ENCODE data around the gene MSI2.

The MSI2 gene

GRCh38 chr17:57365420-57365819, 109.1 kb downstream of the MSI2 start:
- no peak for DNase-seq (ENCODE audit: low read depth in 3 of 3, low spot score in 1 of 3)

- no peak for DNase-seq (ENCODE audit: low read depth in 3 of 3, low spot score in 1 of 3)
Observed at GRCh38 chr17:57366177-57366557, 109.8 kb downstream of the MSI2 start.

GRCh38 chr17:57366558-57367351, 110.4 kb downstream of the MSI2 start:
- DNase-seq (ENCODE audit: low read depth in 3 of 3, low spot score in 1 of 3) = no peak

- DNase-seq (ENCODE audit: low read depth in 3 of 3, low spot score in 1 of 3) = no peak
Observed at GRCh38 chr17:57368637-57369336, 112.5 kb downstream of the MSI2 start.

- DNase-seq (ENCODE audit: low read depth in 3 of 3, low spot score in 1 of 3) = no peak
Observed at GRCh38 chr17:57369509-57369945, 113.2 kb downstream of the MSI2 start.

- no peak for DNase-seq (ENCODE audit: low read depth in 3 of 3, low spot score in 1 of 3)
Observed at GRCh38 chr17:57370037-57370581, 113.8 kb downstream of the MSI2 start.

- no peak for DNase-seq (ENCODE audit: low read depth in 3 of 3, low spot score in 1 of 3)
Observed at GRCh38 chr17:57370619-57371018, 114.3 kb downstream of the MSI2 start.

- DNase-seq (ENCODE audit: low read depth in 3 of 3, low spot score in 1 of 3) = no peak
Observed at GRCh38 chr17:57372156-57372555, 115.8 kb downstream of the MSI2 start.

GRCh38 chr17:57373048-57373447, 116.7 kb downstream of the MSI2 start:
- DNase-seq (ENCODE audit: low read depth in 3 of 3, low spot score in 1 of 3) = no peak

- DNase-seq (ENCODE audit: low read depth in 3 of 3, low spot score in 1 of 3) = no peak
Observed at GRCh38 chr17:57373756-57374155, 117.4 kb downstream of the MSI2 start.

GRCh38 chr17:57375040-57375769, 118.9 kb downstream of the MSI2 start:
- no peak for DNase-seq (ENCODE audit: low read depth in 3 of 3, low spot score in 1 of 3)

- DNase-seq (ENCODE audit: low read depth in 3 of 3, low spot score in 1 of 3) = no peak
Observed at GRCh38 chr17:57375770-57376225, 119.5 kb downstream of the MSI2 start.

GRCh38 chr17:57377094-57377493, 120.8 kb downstream of the MSI2 start:
- DNase-seq (ENCODE audit: low read depth in 3 of 3, low spot score in 1 of 3) = no peak

GRCh38 chr17:57379237-57379894, 123.0 kb downstream of the MSI2 start:
- no peak for DNase-seq (ENCODE audit: low read depth in 3 of 3, low spot score in 1 of 3)

- no peak for DNase-seq (ENCODE audit: low read depth in 3 of 3, low spot score in 1 of 3)
Observed at GRCh38 chr17:57379895-57380434, 123.6 kb downstream of the MSI2 start.

GRCh38 chr17:57381498-57381897, 125.2 kb downstream of the MSI2 start:
- DNase-seq (ENCODE audit: low read depth in 3 of 3, low spot score in 1 of 3) = no peak

GRCh38 chr17:57384219-57384618, 127.9 kb downstream of the MSI2 start:
- no peak for DNase-seq (ENCODE audit: low read depth in 3 of 3, low spot score in 1 of 3)

- no peak for DNase-seq (ENCODE audit: low read depth in 3 of 3, low spot score in 1 of 3)
Observed at GRCh38 chr17:57385975-57386374, 129.7 kb downstream of the MSI2 start.

- no peak for DNase-seq (ENCODE audit: low read depth in 3 of 3, low spot score in 1 of 3)
Observed at GRCh38 chr17:57387575-57387974, 131.3 kb downstream of the MSI2 start.

GRCh38 chr17:57388131-57388725, 131.9 kb downstream of the MSI2 start:
- no peak for DNase-seq (ENCODE audit: low read depth in 3 of 3, low spot score in 1 of 3)

Data from stimulated activated CD4-positive, alpha-beta T cell treated with anti-CD3 and anti-CD28 coated beads, TNF-alpha, amount 100 ng/mL, for 1 hour (primary cell).